RPMI8226 (cell line): ENCODE data around the gene OXLD1.
"Not testable (repeated sequence)": the region's sequence is repeated elsewhere in the genome, so short reads cannot be mapped to it uniquely, and the experiment has no call there.

Experiments used
- DNase-seq: peaks from one replicate; pipeline ENCODE4 v3.0.0-alpha.2; 2015

Gene OXLD1

DNA sequence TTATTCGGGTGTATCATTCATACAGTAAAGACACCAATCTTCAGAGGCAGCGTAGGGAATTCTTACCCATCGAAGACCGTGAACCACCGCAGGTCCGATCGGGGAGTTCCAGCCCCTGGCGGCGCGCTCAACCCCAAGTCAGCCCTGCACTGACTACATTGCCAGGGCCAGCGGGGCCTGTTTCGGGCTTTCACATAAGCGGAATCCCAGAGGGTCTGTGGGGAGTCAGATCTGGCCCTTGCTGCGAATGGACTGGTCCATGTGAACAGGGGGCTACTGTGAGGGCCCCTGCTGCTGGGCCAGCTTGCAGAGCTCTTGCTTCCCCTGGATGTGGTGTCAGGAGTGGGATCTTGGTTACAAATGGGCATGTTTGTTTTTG is 17.7 kb downstream of the OXLD1 start:
- DNase-seq: no peak

DNA sequence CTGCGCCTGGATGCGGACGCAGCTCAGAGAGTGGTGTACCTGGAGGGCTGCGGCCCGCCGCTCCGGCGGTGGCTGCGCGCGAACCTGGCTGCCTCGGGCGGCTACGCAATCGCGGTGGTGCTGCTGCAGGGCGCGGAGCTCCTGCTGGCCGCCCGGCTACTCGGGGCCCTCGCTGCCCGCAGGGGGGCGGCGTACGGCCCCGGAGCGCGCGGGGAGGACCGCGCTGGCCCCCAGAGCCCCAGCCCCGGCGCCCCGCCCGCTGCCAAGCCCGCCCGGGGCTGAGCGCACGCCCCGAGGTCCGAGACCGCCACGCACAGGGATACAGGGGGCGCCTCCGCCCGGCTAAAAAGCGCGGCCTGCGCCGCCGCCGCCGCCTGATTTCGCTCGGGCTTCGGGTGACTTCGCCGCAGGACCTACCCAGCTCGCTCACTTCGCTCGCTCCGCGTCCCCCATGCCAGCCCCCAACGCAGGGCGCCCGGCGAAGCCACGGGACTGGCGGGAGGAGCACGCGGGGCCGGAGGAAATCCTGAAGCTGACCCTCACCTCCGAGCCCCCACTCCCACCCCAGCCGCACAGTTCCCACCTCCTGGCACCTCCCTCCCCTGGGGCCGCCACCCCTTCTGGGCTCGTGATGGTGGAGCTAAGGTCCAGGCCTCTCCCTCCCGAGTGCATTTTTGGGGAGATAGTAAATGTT is 18.2 kb downstream of the OXLD1 start:
- DNase-seq: no peak

DNA sequence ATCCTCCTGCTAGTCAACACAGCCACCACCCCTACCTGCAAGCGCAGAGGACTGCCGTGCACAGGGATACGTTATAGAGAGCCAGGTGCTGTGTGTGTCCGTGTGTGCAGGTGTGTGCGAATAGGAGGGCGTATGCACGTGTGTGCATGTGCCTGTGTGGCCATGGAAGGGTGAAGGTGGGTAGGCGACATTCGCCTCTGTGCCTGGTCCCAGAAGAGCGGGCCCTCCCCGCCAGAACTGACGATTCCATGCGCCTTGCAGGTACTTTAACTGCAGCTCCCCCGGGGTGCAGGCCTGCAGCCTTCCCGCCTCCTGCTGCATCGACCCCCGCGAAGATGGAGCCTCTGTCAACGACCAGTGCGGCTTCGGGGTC is 18.8 kb downstream of the OXLD1 start:
- no peak for DNase-seq

DNA sequence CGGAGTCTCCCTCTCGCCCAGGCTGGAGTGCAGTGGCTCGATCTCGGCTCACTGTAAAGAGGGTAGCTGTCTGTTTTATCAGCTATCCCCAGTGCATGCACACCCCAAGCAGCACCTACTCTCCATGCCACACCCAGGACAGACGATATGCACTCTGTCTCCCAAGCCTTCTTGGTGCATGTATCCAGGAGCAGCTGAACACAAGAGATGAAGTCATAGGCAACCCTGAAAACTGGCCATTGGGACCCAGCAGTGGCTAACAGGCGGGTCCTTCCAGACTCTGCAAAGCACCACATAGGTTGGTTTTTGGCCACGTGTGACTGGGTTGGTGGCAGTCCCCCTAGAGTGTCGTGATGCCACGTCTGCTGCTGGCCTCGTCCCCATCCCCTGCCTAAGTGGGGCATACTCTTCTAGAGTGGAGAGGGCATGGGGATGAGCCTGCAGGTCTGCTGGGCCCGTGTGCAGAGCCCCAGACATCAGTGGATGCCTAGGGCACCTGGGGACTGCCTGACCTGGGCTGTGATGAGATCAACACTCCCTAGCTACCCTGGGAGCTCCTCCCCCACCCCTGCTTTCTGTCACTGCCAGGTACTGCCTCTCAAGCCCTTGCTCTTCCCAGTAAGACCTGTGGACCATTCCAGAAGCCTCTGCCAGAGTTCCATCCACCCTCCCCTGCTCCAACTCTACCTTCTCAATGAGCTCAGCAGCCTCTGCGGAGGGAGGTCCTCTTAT is 19.4 kb downstream of the OXLD1 start:
- no peak for DNase-seq

DNA sequence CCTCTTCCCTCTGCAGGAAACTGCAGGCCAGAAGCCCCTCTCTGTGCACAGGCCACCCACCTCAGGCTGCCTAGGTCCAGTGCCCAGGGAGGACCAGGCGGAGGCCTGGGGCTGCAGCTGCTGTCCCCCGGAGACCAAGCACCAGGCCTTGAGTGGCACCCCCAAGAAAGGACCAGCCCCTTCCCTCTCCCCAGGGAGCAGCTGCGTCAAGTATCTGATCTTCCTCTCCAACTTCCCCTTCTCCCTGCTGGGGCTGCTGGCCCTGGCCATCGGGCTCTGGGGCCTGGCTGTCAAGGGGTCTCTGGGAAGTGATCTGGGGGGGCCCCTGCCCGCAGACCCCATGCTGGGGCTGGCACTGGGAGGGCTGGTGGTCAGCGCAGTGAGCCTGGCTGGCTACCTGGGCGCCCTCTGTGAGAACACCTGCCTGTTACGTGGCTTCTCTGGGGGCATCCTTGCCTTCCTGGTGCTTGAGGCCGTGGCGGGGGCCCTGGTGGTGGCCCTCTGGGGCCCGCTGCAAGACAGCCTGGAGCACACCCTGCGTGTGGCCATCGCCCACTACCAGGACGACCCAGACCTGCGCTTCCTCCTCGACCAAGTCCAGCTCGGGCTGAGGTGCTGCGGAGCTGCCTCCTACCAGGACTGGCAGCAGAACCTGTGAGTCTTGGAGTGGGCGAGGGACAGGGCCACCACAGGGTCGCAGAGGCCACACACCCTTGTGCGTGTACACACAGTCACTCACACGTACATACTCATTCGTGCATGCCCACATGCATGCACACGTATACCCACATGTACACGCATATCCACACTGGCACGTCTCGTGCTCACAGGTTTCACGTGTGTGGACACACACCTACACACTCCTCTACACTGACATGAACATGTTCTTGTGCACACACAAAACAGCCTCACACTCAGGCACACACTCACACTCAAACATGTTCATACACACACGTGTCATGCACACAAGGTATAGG is 21.1 kb downstream of the OXLD1 start:
- no peak for DNase-seq

DNA sequence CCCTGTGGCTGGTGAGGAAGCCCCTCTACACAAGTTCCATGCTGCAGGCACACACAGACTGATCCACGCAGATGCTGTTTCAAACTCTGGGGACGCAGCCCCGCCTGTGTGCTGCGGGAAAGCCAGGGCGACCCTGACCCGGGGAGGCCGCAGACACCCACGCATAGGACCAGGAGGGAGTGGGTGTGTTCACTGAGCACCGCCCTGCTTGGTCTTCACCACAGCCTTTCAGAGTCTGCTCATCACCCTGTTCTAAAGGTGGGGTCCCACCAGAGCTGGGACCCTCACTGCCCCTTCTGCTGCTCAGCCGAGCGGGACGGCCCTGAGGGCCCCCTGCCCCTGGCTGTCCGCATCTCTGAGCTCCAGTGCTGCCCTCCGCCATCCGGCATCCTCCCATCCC is 21.9 kb downstream of the OXLD1 start:
- no peak for DNase-seq

DNA sequence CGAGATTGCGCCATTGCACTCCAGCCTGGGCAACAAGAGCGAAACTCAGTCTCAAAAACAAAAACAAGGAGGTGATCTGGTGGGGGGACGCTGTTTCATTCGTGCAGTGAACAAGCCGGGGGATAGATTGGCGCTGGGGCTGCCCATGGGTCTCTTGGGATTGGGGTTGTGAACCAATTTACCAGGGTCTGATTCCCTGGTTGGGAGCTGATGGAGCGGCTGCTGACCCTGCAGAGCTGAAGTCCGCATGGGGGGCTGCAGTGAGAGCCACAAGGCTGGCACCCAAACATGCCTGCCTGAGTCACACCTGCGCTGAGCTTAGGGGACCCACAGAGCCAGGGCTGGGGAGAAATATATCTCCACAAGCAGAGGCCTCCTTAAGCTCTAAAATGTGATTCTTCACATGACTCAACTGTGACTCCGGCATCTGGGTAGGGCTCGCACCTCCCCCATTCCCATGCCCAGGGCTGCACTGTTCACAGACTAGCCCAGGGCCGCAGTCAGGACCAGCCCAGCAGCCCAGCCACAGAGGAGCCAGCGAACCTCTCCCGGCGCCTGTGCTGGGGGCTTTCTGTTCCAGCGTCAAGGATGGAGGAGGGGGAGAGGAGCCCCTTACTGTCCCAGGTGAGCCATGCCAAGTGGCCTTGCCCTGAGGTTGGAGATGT is 24.4 kb downstream of the OXLD1 start:
- DNase-seq: no peak

DNA sequence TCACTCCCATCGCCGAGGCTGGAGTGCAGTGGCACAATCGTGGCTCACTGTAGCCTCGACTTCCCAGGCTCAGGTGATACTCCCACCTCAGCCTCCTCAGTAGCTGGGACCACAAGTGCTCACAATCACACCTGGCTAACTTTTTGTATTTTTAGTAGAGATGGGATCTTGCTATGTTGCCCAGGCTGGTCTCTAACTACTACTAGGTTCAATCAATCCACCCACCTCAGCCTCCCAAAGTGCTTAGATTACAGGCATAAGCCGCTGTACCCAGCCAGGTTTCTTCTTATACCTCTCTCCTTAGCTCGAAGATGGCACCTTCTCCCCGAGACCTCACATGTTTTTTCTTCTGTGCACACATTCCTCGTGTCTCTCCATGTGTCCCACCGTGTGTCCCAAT is 26.4 kb downstream of the OXLD1 start:
- no peak for DNase-seq

DNA sequence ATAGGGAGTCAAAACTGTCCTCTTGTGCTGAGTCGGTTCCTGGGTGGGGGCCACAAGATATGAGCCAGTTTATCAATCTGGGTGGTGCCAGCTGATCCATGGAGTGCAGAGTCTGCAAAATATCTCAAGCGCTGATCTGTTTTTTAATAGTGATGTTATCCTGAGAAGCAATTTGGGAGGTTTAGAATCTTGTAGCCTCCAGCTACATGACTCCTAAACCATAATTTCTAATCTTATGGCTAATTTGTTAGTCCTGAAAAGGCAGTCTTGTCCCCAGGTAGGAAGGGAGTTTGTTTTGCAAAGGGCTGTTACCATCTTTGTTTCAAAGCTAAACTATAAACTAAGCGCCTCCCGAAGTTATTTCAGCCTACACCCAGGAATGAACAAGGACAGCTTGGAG is 27.7 kb downstream of the OXLD1 start:
- no peak for DNase-seq

DNA sequence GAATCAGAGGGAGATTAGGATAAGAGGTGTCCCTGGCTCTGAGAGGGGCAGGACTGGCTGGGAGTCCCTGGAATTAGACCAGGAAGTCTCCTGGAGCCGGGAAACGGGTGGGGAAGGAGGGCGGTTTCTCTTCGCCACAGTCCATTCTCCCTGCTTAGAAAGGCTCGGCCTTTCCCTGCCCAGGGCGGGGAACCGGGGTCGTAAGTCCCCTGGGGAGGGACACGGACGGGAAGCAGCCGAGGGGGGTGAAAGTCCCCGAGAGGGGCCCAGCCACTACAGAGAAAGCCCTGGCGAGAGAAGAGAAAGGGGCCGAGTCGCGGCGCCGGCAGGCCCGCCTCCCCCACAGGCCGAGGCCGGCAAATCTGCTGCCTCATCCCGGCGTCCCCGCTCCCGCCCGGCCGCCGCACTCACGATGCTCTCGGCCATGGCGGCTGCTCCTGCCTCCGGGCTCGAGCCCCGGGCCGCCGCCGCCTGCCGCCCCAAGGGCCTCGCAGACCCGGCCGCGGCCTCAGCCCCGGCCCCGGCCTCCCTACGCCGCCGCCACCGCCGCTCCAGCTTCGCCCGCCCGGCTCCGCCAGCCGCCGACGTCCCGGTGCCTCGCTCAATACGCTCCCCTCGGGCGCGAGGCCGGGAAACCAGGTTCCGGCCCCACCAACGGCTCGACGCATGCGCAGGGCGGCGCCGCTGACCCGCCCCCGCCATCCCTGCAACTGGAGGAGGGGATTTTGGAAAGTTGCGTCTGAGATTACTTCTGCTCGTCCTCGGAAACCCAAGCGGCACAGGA is 29.7 kb downstream of the OXLD1 start, which contains the start of the genes NPLOC4 and TSPAN10:
TSS of gene NPLOC4 (minus strand) at position 608 of the 784 bp plus-strand sequence. CDS start at position 426, 182 bp downstream.
TSS of gene TSPAN10 (plus strand) at position 692 of the 784 bp plus-strand sequence. CDS start 5,217 bp downstream, outside the sequence.
- DNase-seq: peak; percentile 90

DNA sequence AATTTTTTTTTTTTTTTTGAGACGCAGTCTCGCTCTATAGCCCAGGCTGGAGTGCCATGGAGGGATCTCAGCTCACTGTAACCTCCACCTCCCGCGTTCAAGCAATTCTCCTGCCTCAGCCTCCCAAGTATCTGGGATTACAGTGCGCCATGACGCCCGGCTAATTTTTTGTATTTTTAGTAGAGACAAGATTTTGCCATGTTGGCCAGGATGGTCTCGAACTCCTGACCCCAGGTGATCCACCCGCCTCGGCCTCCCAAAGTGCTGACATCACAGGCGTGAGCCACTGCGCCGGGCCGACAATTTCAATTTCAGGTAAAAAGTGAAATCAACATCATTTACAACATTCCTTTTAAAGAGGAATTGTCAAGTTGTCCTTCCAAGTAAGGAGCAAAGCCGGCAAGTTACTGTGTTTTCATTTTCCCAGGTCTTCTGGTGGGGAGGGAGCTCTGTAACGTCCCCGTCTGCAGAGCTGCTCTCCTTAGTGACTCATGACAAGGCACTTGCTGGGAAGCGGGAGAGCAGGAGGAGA is 30.4 kb downstream of the OXLD1 start:
- peak; percentile 25 for DNase-seq

DNA sequence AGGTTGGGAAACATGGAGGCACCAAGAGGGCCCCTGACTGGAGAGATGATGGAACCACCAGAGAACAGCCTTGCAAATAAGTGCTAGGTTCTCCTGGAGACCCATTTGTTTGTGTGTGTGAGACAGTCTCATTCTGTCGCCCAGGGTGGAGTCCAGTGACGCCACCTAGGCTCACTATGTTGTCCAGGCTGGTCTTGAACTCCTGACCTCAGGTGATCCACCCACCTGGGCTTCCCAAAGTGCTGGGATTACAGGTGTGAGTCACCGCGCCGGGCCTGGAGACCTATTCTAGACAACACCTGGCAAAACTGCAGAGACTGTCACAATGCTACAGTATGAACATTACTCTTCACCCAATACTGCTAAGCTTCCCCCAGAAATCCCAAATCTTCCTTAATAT is 31.0 kb downstream of the OXLD1 start:
- no peak for DNase-seq

DNA sequence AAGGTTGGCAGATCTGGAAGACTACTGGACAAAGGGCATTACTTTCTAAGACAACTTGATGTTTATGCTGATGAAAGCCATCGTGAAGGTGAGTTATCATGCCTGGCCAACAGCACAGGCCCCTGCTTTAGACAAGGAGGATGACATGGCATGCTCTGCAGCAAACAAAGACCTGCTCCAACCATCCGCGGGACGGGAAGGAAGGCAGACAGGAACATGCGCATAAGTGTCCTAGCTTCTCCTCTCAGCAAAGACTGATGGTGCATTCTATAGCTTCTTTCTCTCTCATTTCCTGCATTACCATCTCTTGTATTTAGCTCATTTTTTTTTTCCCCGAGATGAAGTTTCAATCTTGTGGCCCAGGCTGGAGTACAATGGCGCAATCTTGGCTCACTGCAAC is 34.9 kb downstream of the OXLD1 start:
- DNase-seq: no peak

DNA sequence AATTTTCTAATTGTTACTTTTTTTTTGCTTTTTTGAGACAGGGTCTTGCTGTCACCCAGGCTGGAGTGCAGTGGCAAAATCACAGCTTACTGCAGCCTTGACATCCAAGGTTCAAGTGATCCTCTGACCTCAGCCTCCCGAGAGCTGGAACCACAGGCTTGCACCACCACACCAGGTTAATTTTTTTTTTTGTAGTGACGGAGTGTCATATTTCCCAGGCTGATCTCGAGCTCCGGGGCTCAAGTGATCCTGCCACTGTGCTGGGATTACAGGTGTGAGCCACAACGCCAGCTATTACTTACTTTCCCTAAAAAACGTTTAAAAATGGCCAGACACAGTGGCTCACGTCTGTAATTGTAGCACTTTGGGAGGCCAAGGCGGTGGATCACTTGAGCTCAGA is 36.1 kb downstream of the OXLD1 start:
- no peak for DNase-seq

DNA sequence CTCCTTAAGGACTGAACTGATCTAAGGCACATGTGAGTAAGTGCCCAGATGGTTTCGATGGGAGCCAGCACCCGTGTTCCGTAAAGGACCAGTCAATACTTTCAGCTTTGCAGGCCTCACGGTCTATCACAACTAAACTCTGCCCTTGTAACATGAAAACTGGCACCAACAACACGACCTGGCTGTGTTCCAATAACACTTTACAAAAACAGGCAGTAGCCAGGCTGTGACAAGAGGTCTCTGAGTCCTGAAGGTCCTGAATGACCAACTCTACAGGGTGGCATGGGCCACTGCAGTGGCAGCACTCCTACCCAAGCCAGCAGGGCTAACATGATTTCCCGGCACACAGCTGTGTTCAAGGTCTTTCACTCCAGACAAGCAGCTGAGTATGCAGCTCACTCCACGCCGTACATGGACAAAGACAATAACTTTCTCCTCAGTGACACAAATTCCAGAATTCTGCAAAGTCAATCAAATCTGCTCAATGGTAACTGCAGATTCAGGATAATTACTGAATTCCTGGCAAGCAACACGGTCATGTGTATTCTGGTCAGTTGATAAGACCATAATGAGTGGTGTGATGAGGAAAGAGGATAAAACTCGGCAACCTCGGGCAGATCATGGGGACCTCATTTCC is 44.8 kb downstream of the OXLD1 start:
- no peak for DNase-seq

DNA sequence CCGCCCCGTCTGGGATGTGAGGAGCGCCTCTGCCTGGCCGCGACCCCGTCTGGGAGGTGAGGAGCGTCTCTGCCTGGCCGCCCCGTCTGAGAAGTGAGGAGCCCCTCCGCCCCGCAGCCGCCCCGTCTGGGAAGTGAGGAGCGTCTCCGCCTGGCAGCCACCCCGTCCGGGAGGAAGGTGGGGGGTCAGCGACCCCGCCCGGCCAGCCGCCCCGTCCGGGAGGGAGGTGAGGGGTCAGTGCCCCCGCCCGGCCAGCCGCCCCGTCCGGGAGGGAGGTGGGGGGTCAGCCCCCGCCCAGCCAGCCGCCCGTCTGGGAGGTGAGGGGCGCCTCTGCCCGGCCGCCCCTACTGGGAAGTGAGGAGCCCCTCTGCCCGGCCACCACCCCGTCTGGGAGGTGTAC is 48.1 kb downstream of the OXLD1 start:
- not testable (repeated sequence) for DNase-seq

DNA sequence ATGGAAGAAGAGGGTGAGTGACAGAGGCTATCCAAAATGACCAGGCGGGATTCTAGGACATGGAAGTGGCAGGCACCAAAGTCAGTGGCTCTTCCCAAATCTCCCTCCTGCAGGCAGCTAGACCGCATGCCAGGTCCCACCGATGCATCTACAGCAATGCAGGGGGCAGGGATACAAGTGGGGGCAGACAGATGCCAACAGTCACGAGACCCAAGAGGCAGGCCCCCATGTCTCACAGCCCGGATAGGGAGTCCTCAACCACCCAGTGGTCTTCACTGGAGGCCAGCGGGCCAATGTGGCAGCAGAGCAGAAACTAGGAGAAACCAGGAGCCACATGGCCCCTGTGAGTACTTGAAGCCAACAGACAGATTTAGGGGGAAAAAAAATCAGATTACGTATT is 49.5 kb downstream of the OXLD1 start:
- DNase-seq: no peak

DNA sequence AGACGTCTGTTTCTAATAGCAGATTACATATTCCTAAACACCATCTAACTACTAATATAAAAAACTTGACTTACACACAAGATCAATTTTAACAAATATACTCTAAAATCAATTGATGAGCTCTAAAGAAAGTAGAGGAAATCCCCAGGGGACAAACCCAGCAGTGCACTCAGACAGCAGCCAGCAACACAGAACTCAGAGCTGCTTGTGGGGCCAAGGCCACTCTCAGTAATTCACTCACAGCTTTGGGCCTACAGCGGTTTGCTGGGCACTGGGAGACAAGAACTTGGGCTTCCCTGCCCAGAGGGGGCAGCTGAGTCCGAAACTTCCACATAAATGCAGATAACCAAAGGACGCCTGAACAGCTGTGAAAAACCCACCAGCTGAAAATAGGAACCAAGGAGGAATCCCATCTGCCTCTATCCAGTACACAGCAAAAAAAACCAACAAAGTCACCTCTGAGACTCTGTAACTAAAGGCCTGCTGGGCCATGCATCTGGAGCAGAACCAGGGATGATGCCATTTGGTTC is 50.9 kb downstream of the OXLD1 start:
- DNase-seq: no peak
